Panc1 (cell line): ENCODE results near the gene TDRD10. TPM values are rescaled to one million over a fixed set of nuclear protein-coding genes. Genes with fewer than 3 reads are reported as not detected.
A peak's percentile ranks its signal among the peaks of the same experiment; 100 is the strongest.

Source experiments
- ATAC-seq: fragments of 200-7000 bp; cut with Tn5 transposase; 2 replicates; pipeline ENCODE4 v1.9.1; 2020; ENCODE audit warnings: mild to moderate bottlenecking, moderate library complexity
- BruUV-seq: library from RNA; stranded (reverse); fragments of 400-500 nt; replicated peaks from 2 replicates; lab custom pipeline; 2021; lab: Mats Ljungman, UMichigan
- CTCF ChIA-PET: fragments of 300-600 bp; sonication (Branson Sonifier 250); formaldehyde crosslinking; loops from one replicate; lab custom pipeline; 2022; ENCODE audit warnings: antibody characterized with exemption; lab: Charles Lee
- POLR2A ChIA-PET: fragments of 300-600 bp; sonication (Branson Sonifier 250); formaldehyde crosslinking; loops from one replicate; lab custom pipeline; 2022; ENCODE audit warnings: antibody characterized with exemption; lab: Charles Lee
- DNase-seq: peaks from one replicate; pipeline ENCODE4 v3.0.0-alpha.2; 2010; ENCODE audit warnings: low read depth, low spot score
- H3K27ac ChIP-seq: 2 replicates; pipeline ENCODE4 v1.5.1; 2011; ENCODE audit warnings: mild to moderate bottlenecking, low read length, inconsistent platforms
- H3K27me3 ChIP-seq: fragments of 200-500 bp; sonication (Bioruptor generic); 2 replicates; pipeline ENCODE4 v1.6.0; 2014; ENCODE audit warnings: low read length, inconsistent platforms; ENCODE audit not compliant: control insufficient read depth, insufficient read depth
- H3K36me3 ChIP-seq: fragments of 200-500 bp; sonication (Bioruptor generic); 2 replicates; pipeline ENCODE4 v1.5.1; 2014; ENCODE audit warnings: inconsistent platforms, mild to moderate bottlenecking, low read length, moderate library complexity; ENCODE audit not compliant: control insufficient read depth, insufficient read depth
- H3K4me1 ChIP-seq: 2 replicates; pipeline ENCODE4 v1.5.1; 2011; ENCODE audit warnings: inconsistent platforms, mild to moderate bottlenecking, low read length, moderate library complexity; ENCODE audit not compliant: control insufficient read depth, insufficient read depth
- H3K4me3 ChIP-seq, 2 experiments: 2 replicates each; pipeline ENCODE4 v1.5.1; 2011 to 2012; ENCODE audit warnings: low read depth in 2 of 2, low read length in 2 of 2, mild to moderate bottlenecking in 2 of 2, inconsistent platforms in 1 of 2, moderate library complexity in 1 of 2
- H3K9me3 ChIP-seq: fragments of 200-500 bp; sonication (Bioruptor generic); 2 replicates; pipeline ENCODE4 v1.5.1; 2014; ENCODE audit warnings: low read depth, mild to moderate bottlenecking, inconsistent platforms, low read length, moderate library complexity; ENCODE audit not compliant: control insufficient read depth, insufficient read depth
- POLR2AphosphoS5 ChIP-seq: IDR thresholded peaks from 2 replicates; pipeline ENCODE4 v1.6.1; 2012; ENCODE audit warnings: mild to moderate bottlenecking, low read depth, low read length, moderate library complexity
- SIN3A ChIP-seq: IDR thresholded peaks from 2 replicates; pipeline ENCODE4 v1.6.1; 2012; ENCODE audit warnings: low read depth, mild to moderate bottlenecking, low read length, moderate library complexity, borderline replicate concordance; ENCODE audit not compliant: insufficient read depth
- TCF7L2 ChIP-seq: IDR thresholded peaks from 2 replicates; pipeline ENCODE4 v1.6.1; 2011; ENCODE audit warnings: mild to moderate bottlenecking, low read depth, low read length, inconsistent platforms
- in situ Hi-C: cut with HindIII; loops from 2 replicates; pipeline ENCODE4 v1.10.0; 2016; ENCODE audit warnings: low sequenced_read_pairs, low pct_unique_long_range_greater_than_20kb
- intact Hi-C: fragments of 100-400 bp; cut with micrococcal nuclease; formaldehyde crosslinking; loops from one replicate; pipeline ENCODE4 v1.10.0; 2022; ENCODE audit not compliant: unreplicated experiment
- total RNA-seq: library from RNA; stranded (reverse); gene quantifications from one replicate; pipeline ENCODE4 v1.2.1, GENCODE V29; 2021; ENCODE audit not compliant: unreplicated experiment
- TF ChIP-seq, protein P1 (sequence below): fragments of 450-650 bp; IDR thresholded peaks from 2 replicates; pipeline ENCODE4 v1.5.1; 2017; ENCODE audit warnings: mild to moderate bottlenecking
- TF ChIP-seq, protein P2 (sequence below), 2 experiments: IDR thresholded peaks; 2 replicates each; pipeline ENCODE4 v1.6.1; 2011 to 2012; ENCODE audit warnings: low read depth in 2 of 2, control low read depth in 1 of 2, low read length in 1 of 2, mild to moderate bottlenecking in 1 of 2, moderate library complexity in 1 of 2; ENCODE audit not compliant: insufficient read depth in 1 of 2

The TDRD10 gene
- total RNA-seq, 1 experiment from 2014 or later = not detected

DNA sequence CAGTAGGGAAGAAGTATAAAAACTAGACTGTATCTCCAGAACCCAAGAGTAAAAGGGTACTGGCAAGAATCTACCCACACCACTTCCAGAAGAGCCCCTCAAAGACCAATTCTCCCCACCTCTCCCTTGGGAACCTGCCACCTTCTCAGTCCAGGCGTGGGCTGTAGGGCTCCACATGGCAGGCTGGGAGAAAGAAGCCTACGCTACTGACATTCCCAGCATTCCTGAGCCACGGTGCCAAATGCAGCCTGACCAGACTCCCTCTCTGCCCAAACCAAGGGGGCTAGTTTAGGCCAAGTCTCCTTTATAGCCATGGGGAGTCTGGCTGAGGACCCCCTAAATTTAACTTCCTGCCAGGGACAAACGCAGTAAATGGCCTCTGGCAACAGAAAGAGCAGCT is 54.4 kb downstream of the TDRD10 start:
- TF ChIP-seq, protein P1, sequence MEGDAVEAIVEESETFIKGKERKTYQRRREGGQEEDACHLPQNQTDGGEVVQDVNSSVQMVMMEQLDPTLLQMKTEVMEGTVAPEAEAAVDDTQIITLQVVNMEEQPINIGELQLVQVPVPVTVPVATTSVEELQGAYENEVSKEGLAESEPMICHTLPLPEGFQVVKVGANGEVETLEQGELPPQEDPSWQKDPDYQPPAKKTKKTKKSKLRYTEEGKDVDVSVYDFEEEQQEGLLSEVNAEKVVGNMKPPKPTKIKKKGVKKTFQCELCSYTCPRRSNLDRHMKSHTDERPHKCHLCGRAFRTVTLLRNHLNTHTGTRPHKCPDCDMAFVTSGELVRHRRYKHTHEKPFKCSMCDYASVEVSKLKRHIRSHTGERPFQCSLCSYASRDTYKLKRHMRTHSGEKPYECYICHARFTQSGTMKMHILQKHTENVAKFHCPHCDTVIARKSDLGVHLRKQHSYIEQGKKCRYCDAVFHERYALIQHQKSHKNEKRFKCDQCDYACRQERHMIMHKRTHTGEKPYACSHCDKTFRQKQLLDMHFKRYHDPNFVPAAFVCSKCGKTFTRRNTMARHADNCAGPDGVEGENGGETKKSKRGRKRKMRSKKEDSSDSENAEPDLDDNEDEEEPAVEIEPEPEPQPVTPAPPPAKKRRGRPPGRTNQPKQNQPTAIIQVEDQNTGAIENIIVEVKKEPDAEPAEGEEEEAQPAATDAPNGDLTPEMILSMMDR = no peak
- TF ChIP-seq POLR2AphosphoS5 = no peak
- TF ChIP-seq, protein P2, sequence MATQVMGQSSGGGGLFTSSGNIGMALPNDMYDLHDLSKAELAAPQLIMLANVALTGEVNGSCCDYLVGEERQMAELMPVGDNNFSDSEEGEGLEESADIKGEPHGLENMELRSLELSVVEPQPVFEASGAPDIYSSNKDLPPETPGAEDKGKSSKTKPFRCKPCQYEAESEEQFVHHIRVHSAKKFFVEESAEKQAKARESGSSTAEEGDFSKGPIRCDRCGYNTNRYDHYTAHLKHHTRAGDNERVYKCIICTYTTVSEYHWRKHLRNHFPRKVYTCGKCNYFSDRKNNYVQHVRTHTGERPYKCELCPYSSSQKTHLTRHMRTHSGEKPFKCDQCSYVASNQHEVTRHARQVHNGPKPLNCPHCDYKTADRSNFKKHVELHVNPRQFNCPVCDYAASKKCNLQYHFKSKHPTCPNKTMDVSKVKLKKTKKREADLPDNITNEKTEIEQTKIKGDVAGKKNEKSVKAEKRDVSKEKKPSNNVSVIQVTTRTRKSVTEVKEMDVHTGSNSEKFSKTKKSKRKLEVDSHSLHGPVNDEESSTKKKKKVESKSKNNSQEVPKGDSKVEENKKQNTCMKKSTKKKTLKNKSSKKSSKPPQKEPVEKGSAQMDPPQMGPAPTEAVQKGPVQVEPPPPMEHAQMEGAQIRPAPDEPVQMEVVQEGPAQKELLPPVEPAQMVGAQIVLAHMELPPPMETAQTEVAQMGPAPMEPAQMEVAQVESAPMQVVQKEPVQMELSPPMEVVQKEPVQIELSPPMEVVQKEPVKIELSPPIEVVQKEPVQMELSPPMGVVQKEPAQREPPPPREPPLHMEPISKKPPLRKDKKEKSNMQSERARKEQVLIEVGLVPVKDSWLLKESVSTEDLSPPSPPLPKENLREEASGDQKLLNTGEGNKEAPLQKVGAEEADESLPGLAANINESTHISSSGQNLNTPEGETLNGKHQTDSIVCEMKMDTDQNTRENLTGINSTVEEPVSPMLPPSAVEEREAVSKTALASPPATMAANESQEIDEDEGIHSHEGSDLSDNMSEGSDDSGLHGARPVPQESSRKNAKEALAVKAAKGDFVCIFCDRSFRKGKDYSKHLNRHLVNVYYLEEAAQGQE (IDR thresholded peaks at IDR 0.05; ENCODE audit: insufficient read depth in 1 of 2, low read depth in 2 of 2, low read length in 1 of 2) = no peak
- no peak for TF ChIP-seq SIN3A
- no peak for TF ChIP-seq TCF7L2
- no peaks in the 10 kb centered on the region for H3K9me3 ChIP-seq
- H3K4me3 ChIP-seq = peak overlapping the region; percentile 81 to 98
- BruUV-seq = no TSS peak
- ChIA-PET POLR2A (no interaction called here), CTCF (interaction anchor here (1.3 kb wide), 1 partner anchor 10 kb away, joined by 3 read pairs; no protein-coding TSS in a partner anchor)
- H3K27me3 ChIP-seq = no peaks in the 10 kb centered on the region
- peaks cover 14% of the 10 kb centered on the region for H3K4me1 ChIP-seq
- DNase-seq (no peak), ATAC-seq (no peak)
- in situ Hi-C loops = no loop called here
- intact Hi-C loops = no loop called here
- peaks cover 28% of the 10 kb centered on the region for H3K36me3 ChIP-seq
- peak overlapping the region; percentile 91 for H3K27ac ChIP-seq

DNA sequence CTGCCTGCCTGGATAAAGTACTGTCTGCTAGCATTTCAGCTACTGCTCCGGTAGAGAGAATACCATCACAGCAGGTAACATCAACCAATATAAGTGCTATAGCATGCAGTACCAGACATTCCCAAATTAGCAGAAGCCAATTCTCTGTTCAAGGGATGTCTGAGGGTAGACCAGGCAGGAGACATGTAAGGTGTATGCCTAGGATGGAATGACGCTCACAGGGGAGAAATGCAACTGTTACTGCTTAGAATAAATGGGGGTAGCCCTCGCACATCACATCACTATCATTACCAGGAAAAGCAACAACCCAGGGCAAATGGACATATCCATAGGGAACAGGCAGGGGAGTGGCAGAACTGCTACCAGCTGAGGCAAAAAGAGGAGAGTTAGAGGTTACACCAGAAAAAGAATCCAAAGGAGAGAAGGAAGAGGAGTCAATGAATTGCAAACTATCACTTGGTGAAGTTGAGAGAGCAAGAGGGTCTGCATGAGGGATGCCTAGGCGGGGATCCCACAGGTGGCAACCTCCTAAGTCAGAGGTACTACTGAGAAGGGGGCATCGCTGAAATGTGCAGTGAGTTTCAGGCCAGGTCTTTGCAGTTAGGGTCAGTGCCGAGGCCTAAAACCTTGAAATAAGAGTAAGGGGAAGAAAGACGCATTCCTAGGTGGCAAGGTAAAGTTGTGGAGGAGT is 55.4 kb downstream of the TDRD10 start:
- TF ChIP-seq, protein P2 (IDR thresholded peaks at IDR 0.05; ENCODE audit: insufficient read depth in 1 of 2, low read depth in 2 of 2, low read length in 1 of 2) = no peak
- TF ChIP-seq TCF7L2 (no peak), POLR2AphosphoS5 (no peak), SIN3A (no peak)
- TF ChIP-seq, protein P1 = no peak
- Histone ChIP-seq H3K9me3 (no peaks in the 10 kb centered on the region), H3K4me3 (peak overlapping the region; percentile 81 to 98), H3K36me3 (peaks cover 26% of the 10 kb centered on the region), H3K27ac (peak overlapping the region; percentile 91), H3K4me1 (peaks cover 14% of the 10 kb centered on the region), H3K27me3 (no peaks in the 10 kb centered on the region)
- in situ Hi-C loops = no loop called here
- DNase-seq (no peak), ATAC-seq (no peak)
- intact Hi-C loops = no loop called here
- CTCF ChIA-PET = interaction anchor here (0.6 to 1.3 kb wide), 2 partner anchors 11 to 579 kb away, joined by 3 to 4 read pairs; no protein-coding TSS in a partner anchor
- no TSS peak for BruUV-seq
- POLR2A ChIA-PET = no interaction called here
